ENCODE measurements around the gene AAMP.

AAMP gene

GRCh38 chr2:218218268-218219185 is 51.4 kb downstream of the AAMP start:
- DNase-seq, result no peak

- peak; percentile 61 for DNase-seq
These were observed 52.3 kb downstream of the AAMP start for GRCh38 chr2:218217360-218218267.

- peak; percentile 94 for DNase-seq
These were observed 53.1 kb downstream of the AAMP start, which contains the start of gene ARPC2 for GRCh38 chr2:218216674-218217359. TSS of gene ARPC2 (plus strand) at chr2:218217189. CDS start at chr2:218217471, 282 bp downstream.

GRCh38 chr2:218216336-218216673 is 53.6 kb downstream of the AAMP start:
- no peak for DNase-seq
